Cardiac fibroblast (primary cell): Measurements from ENCODE around the gene GHRHR.

Experiments used
- DNase-seq, 2 donors: peaks; one replicate each; pipeline versions ENCODE4 v3.0.0 to v3.0.0-alpha.2; 2010; ENCODE audit warnings: low read depth in 2 of 2
- H3K4me3 ChIP-seq, 2 donors: replicated peaks in 1 of 2; 1 replicate in 1 of 2; 2 replicates in 1 of 2; pipeline ENCODE4 v1.5.1; 2011; ENCODE audit warnings: low read depth in 2 of 2, low read length in 2 of 2, mild to moderate bottlenecking in 2 of 2, moderate library complexity in 1 of 2
- TF ChIP-seq, protein P1 (sequence below): IDR thresholded peaks from one replicate; pipeline ENCODE4 v1.5.1; 2011; ENCODE audit warnings: low read depth, mild to moderate bottlenecking, low read length, inconsistent platforms

Gene GHRHR

DNA sequence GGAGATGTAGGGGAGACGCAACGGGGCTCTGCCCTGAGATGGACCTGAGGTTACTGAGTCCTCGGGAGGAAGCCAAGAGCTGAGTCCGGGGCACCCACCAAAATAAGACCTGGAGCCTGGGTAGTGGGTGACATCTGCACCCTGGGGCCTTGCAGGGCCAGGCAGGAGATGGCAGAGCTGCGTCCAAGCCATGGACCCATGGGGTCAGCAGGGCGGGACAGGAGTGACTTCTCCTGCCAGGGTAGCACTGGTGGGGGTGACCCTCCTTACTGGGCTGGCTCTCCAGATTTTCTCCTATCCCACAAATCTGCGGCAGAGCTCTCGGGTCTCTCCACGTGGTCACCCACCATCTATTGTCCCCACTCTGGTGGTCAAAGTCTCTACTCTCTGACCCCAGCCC is 2.1 kb downstream of the GHRHR start:
- no peak overlapping the region for H3K4me3 ChIP-seq
- TF ChIP-seq, protein P1, sequence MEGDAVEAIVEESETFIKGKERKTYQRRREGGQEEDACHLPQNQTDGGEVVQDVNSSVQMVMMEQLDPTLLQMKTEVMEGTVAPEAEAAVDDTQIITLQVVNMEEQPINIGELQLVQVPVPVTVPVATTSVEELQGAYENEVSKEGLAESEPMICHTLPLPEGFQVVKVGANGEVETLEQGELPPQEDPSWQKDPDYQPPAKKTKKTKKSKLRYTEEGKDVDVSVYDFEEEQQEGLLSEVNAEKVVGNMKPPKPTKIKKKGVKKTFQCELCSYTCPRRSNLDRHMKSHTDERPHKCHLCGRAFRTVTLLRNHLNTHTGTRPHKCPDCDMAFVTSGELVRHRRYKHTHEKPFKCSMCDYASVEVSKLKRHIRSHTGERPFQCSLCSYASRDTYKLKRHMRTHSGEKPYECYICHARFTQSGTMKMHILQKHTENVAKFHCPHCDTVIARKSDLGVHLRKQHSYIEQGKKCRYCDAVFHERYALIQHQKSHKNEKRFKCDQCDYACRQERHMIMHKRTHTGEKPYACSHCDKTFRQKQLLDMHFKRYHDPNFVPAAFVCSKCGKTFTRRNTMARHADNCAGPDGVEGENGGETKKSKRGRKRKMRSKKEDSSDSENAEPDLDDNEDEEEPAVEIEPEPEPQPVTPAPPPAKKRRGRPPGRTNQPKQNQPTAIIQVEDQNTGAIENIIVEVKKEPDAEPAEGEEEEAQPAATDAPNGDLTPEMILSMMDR: no peak
- no peak for DNase-seq

DNA sequence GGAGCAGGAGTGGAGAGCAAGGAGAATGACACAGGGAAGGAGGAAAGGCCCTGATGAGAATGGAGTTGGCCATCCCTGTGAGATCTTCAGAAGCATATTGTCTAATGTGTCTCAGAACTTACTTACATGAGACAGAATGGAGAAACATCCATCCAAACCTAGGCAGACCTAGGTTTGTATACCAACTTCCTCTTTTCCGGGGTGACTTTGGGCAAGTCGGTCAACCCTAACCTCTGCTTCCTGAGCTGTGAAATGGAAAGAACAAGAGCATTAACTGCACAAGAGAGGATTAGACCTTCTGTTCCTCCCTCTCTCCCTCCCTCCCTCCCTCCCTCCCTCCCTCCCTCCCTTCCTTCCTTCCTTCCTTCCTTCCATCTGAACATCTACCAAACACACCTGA is 4.5 kb downstream of the GHRHR start:
- H3K4me3 ChIP-seq: no peak overlapping the region
- TF ChIP-seq, protein P1: no peak
- DNase-seq: no peak

DNA sequence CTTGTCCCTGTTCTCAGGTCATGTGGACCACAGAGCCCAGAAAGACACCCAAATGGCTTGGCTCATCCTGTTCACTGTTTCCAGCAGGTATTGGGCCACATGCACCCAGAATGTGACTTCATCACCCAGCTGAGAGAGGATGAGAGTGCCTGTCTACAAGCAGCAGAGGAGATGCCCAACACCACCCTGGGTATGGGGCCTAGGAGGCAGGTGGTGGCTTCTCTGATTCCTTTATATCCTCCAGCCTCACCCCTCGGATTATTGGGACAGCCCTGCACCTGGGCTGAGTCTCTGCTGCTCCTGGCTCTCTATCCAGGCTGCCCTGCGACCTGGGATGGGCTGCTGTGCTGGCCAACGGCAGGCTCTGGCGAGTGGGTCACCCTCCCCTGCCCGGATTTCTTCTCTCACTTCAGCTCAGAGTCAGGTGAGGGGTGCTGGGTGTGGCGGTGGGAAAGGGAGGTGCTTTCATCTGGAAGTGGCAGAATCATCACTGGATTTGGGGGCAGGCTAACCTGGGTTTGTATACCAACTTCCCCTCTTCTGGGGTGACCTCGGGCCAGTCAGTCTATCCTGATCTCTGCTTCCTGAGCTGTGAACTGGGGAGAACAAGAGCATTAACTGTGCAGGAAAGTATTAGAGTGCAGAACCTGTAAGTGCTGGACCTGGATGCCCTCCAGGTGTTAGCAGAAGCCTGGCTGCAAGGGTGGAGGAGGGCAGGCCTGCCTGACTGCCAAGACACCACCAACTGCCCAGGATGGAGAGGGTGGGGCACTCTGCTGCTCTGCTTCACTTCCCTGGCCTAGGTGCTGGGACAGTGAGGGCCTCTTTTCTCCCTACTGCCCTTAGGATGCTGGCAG is 5.2 kb downstream of the GHRHR start:
- no peak for DNase-seq
- no peak overlapping the region for H3K4me3 ChIP-seq
- TF ChIP-seq, protein P1: no peak

DNA sequence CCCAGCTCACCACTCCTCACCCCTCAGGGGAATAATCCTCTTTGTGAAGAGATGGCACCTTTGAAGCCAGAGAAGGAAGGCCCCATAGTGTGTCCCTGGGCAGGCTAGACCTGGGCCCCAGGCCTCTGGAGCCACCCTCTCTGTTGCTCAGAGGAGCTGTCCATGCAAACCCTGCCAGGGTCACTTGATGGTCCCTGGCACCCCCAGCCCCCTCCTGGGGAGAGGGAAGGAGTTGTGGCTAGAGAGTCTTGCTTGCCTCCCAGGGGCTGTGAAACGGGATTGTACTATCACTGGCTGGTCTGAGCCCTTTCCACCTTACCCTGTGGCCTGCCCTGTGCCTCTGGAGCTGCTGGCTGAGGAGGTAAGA is 5.8 kb downstream of the GHRHR start:
- TF ChIP-seq, protein P1: no peak
- H3K4me3 ChIP-seq: no peak overlapping the region
- no peak for DNase-seq

DNA sequence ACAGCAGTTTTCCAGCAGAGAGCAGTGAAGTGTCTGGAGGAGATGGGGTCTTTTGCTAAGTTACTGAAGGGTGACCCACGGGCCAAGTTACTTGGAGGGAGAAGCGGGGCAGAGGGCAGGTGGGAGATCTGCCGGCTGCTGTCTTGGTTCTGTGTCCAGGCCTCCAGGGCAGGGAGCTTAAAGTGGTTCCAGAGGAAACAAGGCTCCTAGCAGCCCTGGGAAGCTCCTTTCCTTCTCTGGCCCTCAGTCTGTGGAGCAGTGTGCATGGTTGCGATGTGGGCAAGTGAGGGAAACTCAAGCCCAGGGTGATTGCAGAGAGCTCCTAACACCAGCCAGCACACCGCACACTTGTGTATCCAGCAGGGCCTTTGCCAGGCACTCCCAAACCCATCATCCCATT is 6.3 kb downstream of the GHRHR start:
- no peak overlapping the region for H3K4me3 ChIP-seq
- TF ChIP-seq, protein P1: no peak
- DNase-seq: no peak

DNA sequence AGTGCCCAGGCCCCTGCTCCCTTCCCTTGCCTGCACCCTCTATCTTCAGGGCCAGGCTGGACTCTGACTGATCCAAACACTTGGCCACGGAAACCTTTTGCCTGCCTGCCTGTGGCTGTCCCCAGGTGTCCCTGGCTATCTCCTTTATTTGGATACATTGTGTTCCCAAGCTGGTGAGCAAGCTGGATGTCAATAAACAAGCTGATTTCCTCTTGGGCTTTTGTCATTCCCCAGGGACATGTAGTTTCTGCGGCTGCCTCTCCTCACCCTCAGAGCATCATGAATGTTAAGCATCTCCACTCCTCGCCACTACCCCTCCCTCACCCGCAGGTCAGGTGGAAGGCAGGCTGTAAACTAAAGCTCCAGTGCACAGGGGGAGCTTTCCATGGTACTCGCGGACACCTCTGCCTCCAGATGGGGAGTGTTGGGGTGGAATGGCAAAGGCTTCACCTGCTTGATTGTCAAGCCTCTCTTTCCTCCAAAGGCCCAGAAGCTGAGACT is 6.9 kb downstream of the GHRHR start:
- peak in 1 of 2 donors; percentile 17 for DNase-seq
- no peak overlapping the region for H3K4me3 ChIP-seq
- TF ChIP-seq, protein P1: no peak

DNA sequence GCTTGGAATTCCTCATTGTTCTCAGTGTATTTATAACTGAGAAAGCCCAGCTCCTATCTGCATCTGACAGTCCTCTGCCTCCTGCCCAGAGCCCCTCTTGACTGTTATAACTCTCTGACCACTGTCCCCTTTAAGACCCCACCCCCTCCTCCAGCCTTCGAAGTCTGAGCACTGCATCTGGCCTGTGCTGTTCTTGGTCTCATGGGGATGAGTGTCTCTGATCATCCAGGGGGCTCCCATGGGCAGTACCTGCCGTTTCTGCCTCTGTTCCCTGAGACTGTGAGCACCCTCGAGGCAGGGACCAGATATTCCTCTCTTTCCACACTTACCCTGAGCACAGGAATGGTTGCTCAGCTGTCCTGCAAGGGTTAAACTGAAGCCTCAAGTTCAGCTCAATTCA is 7.7 kb downstream of the GHRHR start:
- no peak for DNase-seq
- H3K4me3 ChIP-seq: no peak overlapping the region
- TF ChIP-seq, protein P1: no peak
